Measurements from ENCODE around the gene TRUB2. TPM values are rescaled to one million over a fixed set of nuclear protein-coding genes. Genes with fewer than 3 reads are reported as not detected.
"Not testable (repeated sequence)": the region's sequence is repeated elsewhere in the genome, so short reads cannot be mapped to it uniquely, and the experiment has no call there.

Gene TRUB2
- total RNA-seq, 1 experiment from 2014 or later, result 28.2 TPM

DNA sequence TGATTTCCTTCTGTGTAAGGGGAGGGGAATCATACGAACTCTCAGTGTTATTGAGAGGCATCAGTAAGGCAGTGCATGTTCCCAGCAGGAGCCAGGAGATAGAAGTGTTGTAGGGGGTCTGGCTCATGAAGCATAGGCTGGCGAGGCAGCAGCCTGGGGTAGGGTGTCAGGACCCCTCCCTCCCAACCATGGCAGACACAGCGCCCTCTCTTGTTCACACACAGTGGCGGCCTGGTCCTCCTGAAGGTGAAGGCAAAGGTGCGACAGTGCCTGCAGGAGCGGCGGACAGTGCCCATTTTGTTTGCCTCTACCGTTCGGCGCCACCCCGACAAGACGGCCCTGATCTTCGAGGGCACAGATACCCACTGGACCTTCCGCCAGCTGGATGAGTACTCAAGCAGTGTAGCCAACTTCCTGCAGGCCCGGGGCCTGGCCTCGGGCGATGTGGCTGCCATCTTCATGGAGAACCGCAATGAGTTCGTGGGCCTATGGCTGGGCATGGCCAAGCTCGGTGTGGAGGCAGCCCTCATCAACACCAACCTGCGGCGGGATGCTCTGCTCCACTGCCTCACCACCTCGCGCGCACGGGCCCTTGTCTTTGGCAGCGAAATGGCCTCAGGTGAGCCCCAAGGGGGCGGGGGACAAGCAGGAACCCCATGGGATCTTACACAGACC, 22.8 kb upstream of the TRUB2 start:
- Histone ChIP-seq H3K9me2 (replicated peaks; ENCODE audit: insufficient read depth, low read length) (no peaks in the 10 kb centered on the region), H3K27me3 (ENCODE audit: low read length) (no peaks in the 10 kb centered on the region), H3K4me1 (ENCODE audit: low read length) (peaks cover 10% of the 10 kb centered on the region), H3K9me3 (ENCODE audit: low read length) (no peaks in the 10 kb centered on the region), H3K9ac (ENCODE audit: low read length) (no peak overlapping the region), H3K4me3 (ENCODE audit: low read length) (no peak overlapping the region), H4K20me1 (ENCODE audit: insufficient read depth, low read depth, low read length) (no peaks in the 10 kb centered on the region), H3K4me2 (ENCODE audit: low read depth, low read length, poor library complexity, severe bottlenecking) (no peak overlapping the region), H3K27ac (ENCODE audit: low read length) (no peak overlapping the region), H2AFZ (ENCODE audit: low read length) (no peak overlapping the region), H3K36me3 (ENCODE audit: insufficient read depth, low read length) (peaks cover 5% of the 10 kb centered on the region; the same call in 1 of the 2 replicates), H3K79me2 (ENCODE audit: low read length) (peaks cover 6% of the 10 kb centered on the region)
- DNase-seq, result no peak

DNA sequence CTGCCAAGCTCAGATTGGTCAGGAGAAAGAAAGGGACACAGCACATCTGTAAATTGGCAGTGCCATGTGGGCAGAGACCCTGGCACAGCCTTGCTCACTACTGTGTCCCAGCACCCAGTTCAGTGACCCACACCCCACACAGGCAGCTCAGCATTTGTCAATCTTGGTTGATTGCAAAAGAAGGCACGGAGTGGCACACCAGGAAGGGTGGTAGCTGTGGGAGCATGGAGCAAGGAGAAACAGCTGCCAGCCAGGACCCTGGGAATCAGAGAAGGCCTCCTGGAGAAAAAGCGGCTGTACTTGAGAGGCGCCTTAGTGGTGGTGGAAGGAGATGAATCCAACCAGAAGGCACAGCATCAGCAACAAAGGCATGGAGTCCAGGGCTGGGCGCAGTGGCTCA, 21.6 kb upstream of the TRUB2 start:
- peaks cover 15% of the 10 kb centered on the region for H3K4me1 ChIP-seq (ENCODE audit: low read length)
- H3K4me2 ChIP-seq (ENCODE audit: low read depth, low read length, poor library complexity, severe bottlenecking), result no peak overlapping the region
- H3K36me3 ChIP-seq (ENCODE audit: insufficient read depth, low read length), result peaks cover 5% of the 10 kb centered on the region; the same call in 1 of the 2 replicates
- H3K9me3 ChIP-seq (ENCODE audit: low read length), result no peaks in the 10 kb centered on the region
- H3K27me3 ChIP-seq (ENCODE audit: low read length), result no peaks in the 10 kb centered on the region
- peaks cover 6% of the 10 kb centered on the region for H3K79me2 ChIP-seq (ENCODE audit: low read length)
- H4K20me1 ChIP-seq (ENCODE audit: insufficient read depth, low read depth, low read length), result no peaks in the 10 kb centered on the region
- H2AFZ ChIP-seq (ENCODE audit: low read length), result no peak overlapping the region
- no peak overlapping the region for H3K27ac ChIP-seq (ENCODE audit: low read length)
- no peak for DNase-seq
- no peak overlapping the region for H3K9ac ChIP-seq (ENCODE audit: low read length)
- no peaks in the 10 kb centered on the region for H3K9me2 ChIP-seq (replicated peaks; ENCODE audit: insufficient read depth, low read length)
- no peak overlapping the region for H3K4me3 ChIP-seq (ENCODE audit: low read length)

DNA sequence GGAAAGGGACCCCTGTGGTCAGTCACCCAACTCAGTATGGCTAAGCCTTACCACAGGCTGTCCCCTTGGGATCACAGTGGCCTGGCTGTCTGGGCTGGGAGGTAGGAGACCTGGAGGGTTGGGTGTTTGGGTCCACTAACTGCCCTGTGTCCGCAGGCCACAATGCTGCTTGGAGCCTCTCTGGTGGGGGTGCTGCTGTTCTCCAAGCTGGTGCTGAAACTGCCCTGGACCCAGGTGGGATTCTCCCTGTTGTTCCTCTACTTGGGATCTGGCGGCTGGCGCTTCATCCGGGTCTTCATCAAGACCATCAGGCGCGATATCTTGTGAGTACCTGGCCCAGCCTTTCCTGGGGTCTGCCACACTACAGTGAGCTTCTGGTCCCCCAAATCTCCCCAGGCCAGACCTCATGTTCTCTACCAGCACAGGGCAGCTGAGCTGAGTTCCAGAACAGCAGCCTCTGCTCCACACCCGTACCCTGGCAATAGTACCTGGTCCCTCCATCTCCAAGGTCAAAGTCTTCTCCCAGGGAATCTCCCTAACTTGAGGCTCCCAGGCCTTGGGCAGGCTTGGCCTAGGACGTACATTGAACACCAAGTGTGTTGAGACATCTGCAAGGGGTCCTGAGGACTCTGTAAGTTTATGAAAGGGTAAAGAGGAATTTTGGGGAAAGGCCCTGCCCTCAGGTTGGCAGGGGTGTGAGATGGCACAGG, 20.9 kb upstream of the TRUB2 start:
- H4K20me1 ChIP-seq (ENCODE audit: insufficient read depth, low read depth, low read length), result no peaks in the 10 kb centered on the region
- H3K4me2 ChIP-seq (ENCODE audit: low read depth, low read length, poor library complexity, severe bottlenecking), result no peak overlapping the region
- peaks cover 15% of the 10 kb centered on the region for H3K4me1 ChIP-seq (ENCODE audit: low read length)
- peaks cover 3% of the 10 kb centered on the region; the same call in 1 of the 2 replicates for H3K36me3 ChIP-seq (ENCODE audit: insufficient read depth, low read length)
- H3K4me3 ChIP-seq (ENCODE audit: low read length), result no peak overlapping the region
- H3K9me3 ChIP-seq (ENCODE audit: low read length), result no peaks in the 10 kb centered on the region
- no peak overlapping the region for H2AFZ ChIP-seq (ENCODE audit: low read length)
- no peaks in the 10 kb centered on the region for H3K27me3 ChIP-seq (ENCODE audit: low read length)
- H3K79me2 ChIP-seq (ENCODE audit: low read length), result peaks cover 6% of the 10 kb centered on the region
- H3K9me2 ChIP-seq (replicated peaks; ENCODE audit: insufficient read depth, low read length), result no peaks in the 10 kb centered on the region
- H3K27ac ChIP-seq (ENCODE audit: low read length), result no peak overlapping the region
- no peak for DNase-seq
- no peak overlapping the region for H3K9ac ChIP-seq (ENCODE audit: low read length)

DNA sequence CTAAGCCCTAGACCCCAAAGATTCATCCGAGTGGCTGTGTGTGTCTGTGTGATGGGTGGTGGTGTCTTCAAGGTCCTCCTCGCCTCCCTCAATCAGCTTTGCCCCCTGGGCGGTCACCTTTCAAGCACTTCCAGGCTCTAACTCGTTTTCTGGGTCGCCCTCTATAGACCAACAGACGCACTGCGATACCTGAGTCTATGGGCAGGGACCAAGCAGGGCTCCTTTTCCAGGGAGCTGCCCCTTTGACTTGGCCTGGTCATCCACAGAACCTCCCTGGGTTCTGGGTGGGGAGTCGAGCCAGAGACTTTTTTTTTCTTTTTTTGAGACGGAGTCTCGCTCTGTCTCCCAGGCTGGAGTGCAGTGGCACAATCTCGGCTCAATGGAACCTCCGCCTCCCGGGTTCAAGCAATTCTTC, 19.2 kb upstream of the TRUB2 start:
- H3K9me2 ChIP-seq (replicated peaks; ENCODE audit: insufficient read depth, low read length), result no peaks in the 10 kb centered on the region
- peaks cover 15% of the 10 kb centered on the region for H3K4me1 ChIP-seq (ENCODE audit: low read length)
- H3K36me3 ChIP-seq (ENCODE audit: insufficient read depth, low read length), result peaks cover 3% of the 10 kb centered on the region; the same call in 1 of the 2 replicates
- DNase-seq, result peak; percentile 91
- H2AFZ ChIP-seq (ENCODE audit: low read length), result peak overlapping the region; percentile 95; the same call in 1 of the 2 replicates
- no peaks in the 10 kb centered on the region for H3K27me3 ChIP-seq (ENCODE audit: low read length)
- H3K4me2 ChIP-seq (ENCODE audit: low read depth, low read length, poor library complexity, severe bottlenecking), result peak overlapping the region; percentile 96
- peak overlapping the region; percentile 98 for H3K4me3 ChIP-seq (ENCODE audit: low read length)
- H3K9ac ChIP-seq (ENCODE audit: low read length), result peak overlapping the region; percentile 88
- no peak overlapping the region for H3K27ac ChIP-seq (ENCODE audit: low read length)
- H3K79me2 ChIP-seq (ENCODE audit: low read length), result peaks cover 6% of the 10 kb centered on the region
- H4K20me1 ChIP-seq (ENCODE audit: insufficient read depth, low read depth, low read length), result no peaks in the 10 kb centered on the region
- H3K9me3 ChIP-seq (ENCODE audit: low read length), result no peaks in the 10 kb centered on the region

DNA sequence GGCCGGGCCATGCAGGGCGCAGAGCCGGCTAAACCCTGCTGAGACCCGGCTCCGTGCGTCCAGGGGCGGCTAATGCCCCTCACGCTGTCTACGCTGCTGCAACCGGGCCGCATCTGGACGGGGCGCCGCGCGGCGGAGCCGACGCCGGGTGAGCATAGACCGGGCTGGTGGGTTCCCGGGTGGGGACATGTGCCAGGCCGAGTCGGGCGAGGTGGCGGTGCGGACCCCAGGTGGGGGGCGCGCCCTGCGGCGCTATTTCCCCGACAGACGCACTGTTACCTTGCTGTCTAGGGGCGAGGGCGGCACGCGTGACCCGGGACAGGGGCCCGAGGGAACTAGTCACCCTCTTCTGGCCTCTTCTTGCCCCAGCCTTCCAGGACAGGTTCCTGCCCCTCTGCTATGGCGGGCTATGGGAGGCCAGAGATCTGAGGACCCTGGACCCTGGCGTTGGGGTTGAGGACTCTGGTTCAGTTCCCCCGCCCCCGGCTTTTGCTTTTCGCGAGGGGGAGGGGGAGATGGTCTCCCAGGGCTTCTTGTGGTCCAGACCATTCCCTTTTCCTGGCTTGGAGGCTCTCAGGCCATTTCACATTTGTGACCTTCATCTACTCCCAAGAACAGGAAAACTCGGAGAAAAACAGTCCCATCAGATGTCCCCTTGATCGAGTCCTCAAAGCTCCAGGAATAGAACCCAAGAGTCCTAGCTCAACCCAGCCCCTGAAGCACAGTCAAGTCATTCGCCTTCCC, 18.6 kb upstream of the TRUB2 start:
- H4K20me1 ChIP-seq (ENCODE audit: insufficient read depth, low read depth, low read length), result no peaks in the 10 kb centered on the region
- peaks cover 15% of the 10 kb centered on the region for H3K4me1 ChIP-seq (ENCODE audit: low read length)
- peaks cover 6% of the 10 kb centered on the region for H3K79me2 ChIP-seq (ENCODE audit: low read length)
- no peaks in the 10 kb centered on the region for H3K9me2 ChIP-seq (replicated peaks; ENCODE audit: insufficient read depth, low read length)
- peak overlapping the region; percentile 88 for H3K9ac ChIP-seq (ENCODE audit: low read length)
- peak overlapping the region; percentile 26; the same call in 1 of the 2 replicates for H3K27ac ChIP-seq (ENCODE audit: low read length)
- DNase-seq, result no peak
- H3K27me3 ChIP-seq (ENCODE audit: low read length), result no peaks in the 10 kb centered on the region
- peak overlapping the region; percentile 98 for H3K4me3 ChIP-seq (ENCODE audit: low read length)
- H3K4me2 ChIP-seq (ENCODE audit: low read depth, low read length, poor library complexity, severe bottlenecking), result peak overlapping the region; percentile 96
- peak overlapping the region; percentile 95 for H2AFZ ChIP-seq (ENCODE audit: low read length)
- H3K9me3 ChIP-seq (ENCODE audit: low read length), result no peaks in the 10 kb centered on the region
- H3K36me3 ChIP-seq (ENCODE audit: insufficient read depth, low read length), result peaks cover 3% of the 10 kb centered on the region; the same call in 1 of the 2 replicates

DNA sequence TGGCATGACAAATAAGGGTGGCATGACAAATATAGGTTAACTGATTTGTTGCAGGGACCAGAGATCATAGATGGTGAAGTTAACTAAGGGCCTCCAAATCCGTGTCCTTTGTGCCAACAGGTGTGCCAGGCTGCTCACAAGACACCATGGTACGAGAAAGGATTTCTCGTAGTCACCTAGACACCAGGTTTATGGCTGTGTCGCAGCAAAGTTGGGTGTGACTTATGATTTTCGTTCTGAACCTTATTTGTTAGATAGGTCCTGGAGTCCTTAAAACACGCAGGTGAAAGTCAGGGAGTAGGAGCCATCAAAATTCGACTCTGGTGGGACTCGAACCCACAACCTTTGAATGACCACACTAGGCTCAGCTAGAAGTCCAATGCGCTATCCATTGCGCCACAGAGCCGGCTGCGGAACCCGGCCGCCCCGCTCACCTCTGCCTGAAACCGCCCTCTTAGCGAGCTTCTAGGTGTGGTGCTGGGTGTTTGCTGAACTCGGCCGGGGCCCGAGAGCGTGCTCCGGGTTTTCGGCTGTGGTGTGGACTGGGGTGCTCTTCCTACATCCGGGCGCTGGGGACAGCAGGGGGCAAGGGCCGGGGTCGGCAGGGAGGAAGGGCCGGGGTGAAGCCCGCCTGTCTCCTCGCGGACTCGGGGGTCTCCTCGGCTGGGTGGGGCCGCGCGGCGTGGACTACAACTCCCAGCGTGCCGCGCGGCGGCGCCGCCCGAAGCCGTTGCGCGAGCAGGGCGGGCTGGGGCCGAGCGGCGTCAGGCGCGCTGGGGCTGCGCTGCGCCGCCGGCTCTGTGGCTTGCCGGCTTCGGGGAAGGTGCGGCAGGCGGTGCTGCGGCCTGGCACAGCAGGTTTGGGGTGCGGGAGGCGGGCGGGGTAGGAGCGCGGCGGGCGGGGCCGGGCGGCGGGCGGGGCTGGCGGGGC, 17.8 kb upstream of the TRUB2 start, which contains the start of gene SLC27A4:
SLC27A4 (plus strand) TSS at position 767 of the 930 bp plus-strand sequence. CDS start 2,606 bp downstream, outside the sequence.
- Histone ChIP-seq H3K9me3 (ENCODE audit: low read length) (no peaks in the 10 kb centered on the region), H3K79me2 (ENCODE audit: low read length) (peaks cover 6% of the 10 kb centered on the region), H2AFZ (ENCODE audit: low read length) (peak within 1 kb of the TSS; percentile 95), H3K36me3 (ENCODE audit: insufficient read depth, low read length) (peaks cover 3% of the 10 kb centered on the region; the same call in 1 of the 2 replicates), H3K27me3 (ENCODE audit: low read length) (no peaks in the 10 kb centered on the region), H3K4me3 (ENCODE audit: low read length) (peak within 1 kb of the TSS; percentile 98), H3K4me1 (ENCODE audit: low read length) (peaks cover 15% of the 10 kb centered on the region), H3K27ac (ENCODE audit: low read length) (peak within 1 kb of the TSS; percentile 26; the same call in 1 of the 2 replicates), H3K9ac (ENCODE audit: low read length) (peak within 1 kb of the TSS; percentile 88), H3K9me2 (replicated peaks; ENCODE audit: insufficient read depth, low read length) (no peaks in the 10 kb centered on the region), H4K20me1 (ENCODE audit: insufficient read depth, low read depth, low read length) (no peaks in the 10 kb centered on the region), H3K4me2 (ENCODE audit: low read depth, low read length, poor library complexity, severe bottlenecking) (peak within 1 kb of the TSS; percentile 96)
- DNase-seq, result peak; percentile 93

DNA sequence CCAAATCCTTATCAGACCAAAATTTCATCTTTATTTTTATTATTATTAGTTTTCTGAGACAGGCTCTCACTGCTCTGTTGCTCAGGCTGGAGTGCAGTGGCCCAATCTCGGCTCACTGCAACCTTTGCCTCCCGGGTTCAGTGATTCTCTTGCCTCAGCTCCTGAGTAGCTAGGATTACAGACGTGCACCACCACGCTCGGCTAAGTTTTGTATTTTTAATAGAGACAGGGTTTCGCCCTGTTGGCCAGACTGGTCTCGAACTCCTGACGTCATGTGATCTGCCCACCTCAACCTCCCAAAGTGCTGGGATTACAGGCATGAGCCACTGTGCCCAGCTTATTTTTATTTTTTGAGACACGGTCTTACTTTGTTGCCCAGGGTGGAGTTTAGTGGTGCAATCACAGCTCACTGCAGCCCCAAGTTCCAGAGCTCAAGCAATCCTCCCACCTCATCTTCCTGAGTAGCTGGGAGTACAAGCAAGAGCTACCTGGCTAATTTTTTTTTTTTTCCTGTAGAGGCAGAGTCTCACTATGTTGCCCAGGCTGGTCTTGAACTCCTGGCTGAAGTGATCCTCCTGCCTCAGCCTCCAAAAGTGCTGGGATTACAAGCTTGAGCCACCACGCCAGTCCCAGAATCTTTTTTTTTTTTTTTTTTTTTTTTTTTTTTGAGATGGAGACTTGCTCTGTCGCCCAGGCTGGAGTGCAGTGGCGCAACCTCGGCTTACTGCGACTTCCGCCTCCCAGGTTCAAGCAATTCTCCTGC, 16.8 kb upstream of the TRUB2 start:
- not testable (repeated sequence) for H2AFZ ChIP-seq (ENCODE audit: low read length); H3K9me3 ChIP-seq (ENCODE audit: low read length); H3K79me2 ChIP-seq (ENCODE audit: low read length); H3K4me3 ChIP-seq (ENCODE audit: low read length); H3K27ac ChIP-seq (ENCODE audit: low read length); H3K9ac ChIP-seq (ENCODE audit: low read length); H3K4me2 ChIP-seq (ENCODE audit: low read depth, low read length, poor library complexity, severe bottlenecking); H4K20me1 ChIP-seq (ENCODE audit: insufficient read depth, low read depth, low read length); H3K27me3 ChIP-seq (ENCODE audit: low read length); DNase-seq; H3K36me3 ChIP-seq (ENCODE audit: insufficient read depth, low read length); H3K9me2 ChIP-seq (replicated peaks; ENCODE audit: insufficient read depth, low read length)
- peaks cover 15% of the 10 kb centered on the region for H3K4me1 ChIP-seq (ENCODE audit: low read length)
